IMR-90 (cell line): ENCODE measurements around the gene TBC1D24. TPM values are rescaled to one million over a fixed set of nuclear protein-coding genes. Genes with fewer than 3 reads are reported as not detected.

Source experiments
- ATAC-seq: fragments of 200-7000 bp; cut with Tn5 transposase; 2 replicates; pipeline ENCODE4 v1.9.1; 2020; ENCODE audit warnings: low read depth, mild to moderate bottlenecking, moderate library complexity
- BruUV-seq: library from RNA; stranded (reverse); fragments of 400-500 nt; replicated peaks from 2 replicates; lab custom pipeline; 2021; lab: Mats Ljungman, UMichigan
- CTCF ChIA-PET: fragments of 300-600 bp; formaldehyde crosslinking; extraction: SDS; loops from one replicate; lab custom pipeline; 2021; ENCODE audit warnings: antibody characterized with exemption; lab: Yijun Ruan, JAX
- POLR2A ChIA-PET: fragments of 300-600 bp; sonication (Branson Sonifier 250); formaldehyde crosslinking; loops from one replicate; lab custom pipeline; 2022; ENCODE audit warnings: antibody characterized with exemption; ENCODE audit not compliant: unreplicated experiment; lab: Charles Lee
- DNase-seq: peaks from one replicate; pipeline ENCODE4 v3.0.0; 2013
- H2AFZ ChIP-seq: replicated peaks from 2 replicates; pipeline ENCODE3; 2013; ENCODE audit warnings: low read length, mild to moderate bottlenecking; ENCODE audit not compliant: poor library complexity
- H2AK5ac ChIP-seq: 2 replicates; pipeline ENCODE4 v1.6.1; 2013; ENCODE audit warnings: low read depth, low read length, inconsistent platforms
- H2AK9ac ChIP-seq: replicated peaks from 2 replicates; pipeline ENCODE3; 2013; ENCODE audit warnings: mild to moderate bottlenecking, low read depth, low read length, moderate library complexity; ENCODE audit not compliant: poor library complexity
- H2BK120ac ChIP-seq: 2 replicates; pipeline ENCODE4 v1.6.1; 2013; ENCODE audit warnings: low read depth, low read length, inconsistent platforms
- H2BK15ac ChIP-seq: 3 replicates; pipeline ENCODE4 v1.6.1; 2013; ENCODE audit warnings: low read depth, low read length, inconsistent platforms
- H2BK20ac ChIP-seq: 2 replicates; pipeline ENCODE4 v1.6.1; 2013; ENCODE audit warnings: low read depth, mild to moderate bottlenecking, inconsistent platforms, low read length, moderate library complexity
- H2BK5ac ChIP-seq: 2 replicates; pipeline ENCODE4 v1.6.1; 2013; ENCODE audit warnings: mild to moderate bottlenecking, low read depth, low read length, inconsistent platforms; ENCODE audit not compliant: poor library complexity, severe bottlenecking
- H3K14ac ChIP-seq: replicated peaks from 2 replicates; pipeline ENCODE4 v1.6.1; 2013; ENCODE audit warnings: low read depth, low read length, inconsistent platforms
- H3K18ac ChIP-seq: 2 replicates; pipeline ENCODE4 v1.6.1; 2013; ENCODE audit warnings: low read depth, low read length, control low read depth
- H3K23ac ChIP-seq: 2 replicates; pipeline ENCODE4 v1.6.1; 2013; ENCODE audit warnings: low read depth, low read length, inconsistent platforms
- H3K27ac ChIP-seq: 2 replicates; pipeline ENCODE4 v1.5.1; 2013; ENCODE audit warnings: mild to moderate bottlenecking, control low read depth, low read length; ENCODE audit not compliant: insufficient read depth
- H3K27me3 ChIP-seq: 2 replicates; pipeline ENCODE4 v1.6.1; 2013; ENCODE audit warnings: low read length; ENCODE audit not compliant: control insufficient read depth, insufficient read depth
- H3K36me3 ChIP-seq: 2 replicates; pipeline ENCODE4 v1.6.1; 2013; ENCODE audit warnings: low read length, mixed read lengths; ENCODE audit not compliant: control insufficient read depth, insufficient read depth
- H3K4ac ChIP-seq: 2 replicates; pipeline ENCODE4 v1.6.1; 2013; ENCODE audit warnings: low read depth, low read length, inconsistent platforms
- H3K4me1 ChIP-seq: 2 replicates; pipeline ENCODE4 v1.6.1; 2013; ENCODE audit warnings: low read length, mixed read lengths; ENCODE audit not compliant: control insufficient read depth, insufficient read depth
- H3K4me2 ChIP-seq: 2 replicates; pipeline ENCODE4 v1.6.1; 2013; ENCODE audit warnings: low read depth, mild to moderate bottlenecking, control low read depth, low read length, moderate library complexity
- H3K4me3 ChIP-seq: 2 replicates; pipeline ENCODE4 v1.5.1; 2013; ENCODE audit warnings: low read depth, mild to moderate bottlenecking, control low read depth, low read length, moderate library complexity; ENCODE audit not compliant: insufficient read depth
- H3K56ac ChIP-seq: 2 replicates; pipeline ENCODE4 v1.6.1; 2013; ENCODE audit warnings: low read length, inconsistent platforms; ENCODE audit not compliant: insufficient read depth; ENCODE audit errors: extremely low read depth
- H3K79me1 ChIP-seq, 2 experiments: 2 replicates each; pipeline ENCODE4 v1.6.1; 2013; ENCODE audit warnings: low read length in 2 of 2, inconsistent platforms in 1 of 2, low read depth in 1 of 2
- H3K9ac ChIP-seq: 2 replicates; pipeline ENCODE4 v1.6.1; 2013; ENCODE audit warnings: low read depth, low read length, control low read depth
- H3K9me1 ChIP-seq: 2 replicates; pipeline ENCODE4 v1.6.1; 2013; ENCODE audit warnings: low read length, inconsistent platforms; ENCODE audit not compliant: insufficient read depth
- H3K9me3 ChIP-seq: 2 replicates; pipeline ENCODE4 v1.6.1; 2013; ENCODE audit warnings: low read length; ENCODE audit not compliant: control insufficient read depth, insufficient read depth
- H4K20me1 ChIP-seq: 2 replicates; pipeline ENCODE4 v1.6.1; 2013; ENCODE audit warnings: low read length, inconsistent platforms; ENCODE audit not compliant: insufficient read depth
- H4K5ac ChIP-seq: 2 replicates; pipeline ENCODE4 v1.6.1; 2013; ENCODE audit warnings: mild to moderate bottlenecking, low read depth, low read length, control low read depth
- H4K8ac ChIP-seq, 2 experiments: 2 replicates each; pipeline ENCODE4 v1.6.1; 2013; ENCODE audit warnings: low read depth in 2 of 2, low read length in 2 of 2, control low read depth in 1 of 2, inconsistent platforms in 1 of 2
- H4K91ac ChIP-seq: 2 replicates; pipeline ENCODE4 v1.6.1; 2013; ENCODE audit warnings: low read depth, low read length, inconsistent platforms; ENCODE audit not compliant: insufficient read depth
- CEBPB ChIP-seq: IDR thresholded peaks from 2 replicates; pipeline ENCODE4 v1.6.1; 2012; ENCODE audit warnings: low read depth, low read length, improper control_type of control experiment
- MAFK ChIP-seq: IDR thresholded peaks from 2 replicates; pipeline ENCODE4 v1.6.1; 2012; ENCODE audit warnings: low read depth, low read length, improper control_type of control experiment
- MXI1 ChIP-seq: IDR thresholded peaks from 2 replicates; pipeline ENCODE4 v1.6.1; 2012; ENCODE audit warnings: low read depth, mild to moderate bottlenecking, low read length, moderate library complexity, borderline replicate concordance
- NFE2L2 ChIP-seq: fragments of 150-350 bp; IDR thresholded peaks from 2 replicates; pipeline ENCODE4 v1.6.1; 2016; ENCODE audit warnings: low read depth, mild to moderate bottlenecking, low read length
- RAD21 ChIP-seq: IDR thresholded peaks from 2 replicates; pipeline ENCODE4 v1.6.1; 2012; ENCODE audit warnings: low read length, improper control_type of control experiment
- RCOR1 ChIP-seq: IDR thresholded peaks from 2 replicates; pipeline ENCODE4 v1.6.1; 2012; ENCODE audit warnings: mild to moderate bottlenecking, low read length, improper control_type of control experiment; ENCODE audit not compliant: insufficient replicate concordance
- WGBS, 2 experiments: methylation state at CpG; one replicate each; pipeline versions ENCODE4 v1.1.5 to v1.1.7; 2013; ENCODE audit warnings: missing lambda C conversion rate in 2 of 2; ENCODE audit not compliant: insufficient read length in 1 of 2; ENCODE audit errors: extremely low coverage in 2 of 2; 5-methylcytosine and 5-hydroxymethylcytosine counted together
- dilution Hi-C: fragments of 300-500 bp; cut with HindIII; formaldehyde crosslinking; loops from one replicate; pipeline ENCODE4 v1.14.3; 2018; ENCODE audit warnings: low sequenced_read_pairs; ENCODE audit not compliant: unreplicated experiment
- in situ Hi-C: fragments of 300-500 bp; cut with MboI; formaldehyde crosslinking; loops from 3 replicates; pipeline ENCODE4 v1.14.3; 2019; ENCODE audit warnings: low sequenced_read_pairs, inconsistent platforms, mixed read lengths
- intact Hi-C: fragments of 100-400 bp; cut with micrococcal nuclease; formaldehyde crosslinking; loops from 2 replicates; pipeline ENCODE4 v1.10.0; 2022
- polyA plus RNA-seq, 3 experiments: library from polyadenylated mRNA; depleted of rRNA; stranded (reverse); fragments of >200 nt; gene quantifications; 2 replicates each; pipeline ENCODE4 v1.2.3, GENCODE V29; 2012; ENCODE audit warnings: low replicate concordance in 1 of 3
- total RNA-seq: library from RNA; depleted of rRNA; stranded (reverse); fragments of >200 nt; gene quantifications from 2 replicates; pipeline ENCODE4 v1.2.3, GENCODE V29; 2012
- TF ChIP-seq, protein P1 (sequence below): fragments of 150-350 bp; IDR thresholded peaks from 2 replicates; pipeline ENCODE4 v1.6.1; 2016; ENCODE audit warnings: low read depth, mild to moderate bottlenecking, low read length, moderate library complexity, borderline replicate concordance

Gene TBC1D24
- total and polyA plus RNA-seq, 2 of the 4 experiments (the other 2 are of a cell fraction): 7.5 to 13.4 TPM

DNA sequence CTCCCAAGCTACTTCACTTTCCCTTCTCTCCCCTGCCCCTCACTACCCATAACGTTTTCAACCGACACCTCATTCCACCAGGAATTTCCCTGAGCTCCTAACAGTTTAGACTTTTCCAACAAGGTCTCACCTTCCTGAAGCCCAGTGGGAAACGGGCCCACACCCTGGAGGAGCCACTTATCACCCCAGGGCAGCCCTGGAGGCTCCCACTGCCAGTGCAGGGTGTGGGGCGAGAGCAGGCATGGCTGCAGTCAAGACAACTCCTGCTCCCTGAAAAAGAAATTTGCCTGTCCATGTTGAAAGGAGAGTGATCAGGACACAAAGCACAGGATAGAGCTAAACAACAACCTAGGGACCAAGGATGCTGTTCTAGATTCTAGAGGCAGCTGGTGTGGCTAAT lies 47.4 kb upstream of the TBC1D24 start:
- DNase-seq (no peak), ATAC-seq (no peak)
- no peak overlapping the region for H2BK120ac ChIP-seq
- H3K9ac ChIP-seq: no peak overlapping the region
- intact Hi-C loops: no loop called here
- no TSS peak for BruUV-seq
- POLR2A ChIA-PET: no interaction called here
- H2BK15ac ChIP-seq: no peak overlapping the region
- H3K4me3 ChIP-seq: no peak overlapping the region
- 0 out of 2 replicates have a peak, but pooled peaks cover 3% of the 10 kb centered on the region for H4K20me1 ChIP-seq
- TF ChIP-seq CEBPB: no peak
- no peak for TF ChIP-seq RAD21
- TF ChIP-seq, protein P1, sequence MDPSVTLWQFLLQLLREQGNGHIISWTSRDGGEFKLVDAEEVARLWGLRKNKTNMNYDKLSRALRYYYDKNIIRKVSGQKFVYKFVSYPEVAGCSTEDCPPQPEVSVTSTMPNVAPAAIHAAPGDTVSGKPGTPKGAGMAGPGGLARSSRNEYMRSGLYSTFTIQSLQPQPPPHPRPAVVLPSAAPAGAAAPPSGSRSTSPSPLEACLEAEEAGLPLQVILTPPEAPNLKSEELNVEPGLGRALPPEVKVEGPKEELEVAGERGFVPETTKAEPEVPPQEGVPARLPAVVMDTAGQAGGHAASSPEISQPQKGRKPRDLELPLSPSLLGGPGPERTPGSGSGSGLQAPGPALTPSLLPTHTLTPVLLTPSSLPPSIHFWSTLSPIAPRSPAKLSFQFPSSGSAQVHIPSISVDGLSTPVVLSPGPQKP: no peak
- TF ChIP-seq MAFK: no peak
- TF ChIP-seq NFE2L2: no peak
- no peak for TF ChIP-seq MXI1
- no peak for TF ChIP-seq RCOR1
- H3K56ac ChIP-seq: no peak overlapping the region
- WGBS, 2 experiments: 80% methylated on average over 2 of the region's 4 CpGs; no CpG with 5 or more reads in 1 of the 2 experiments
- H3K27ac ChIP-seq: no peak overlapping the region
- H3K4me1 ChIP-seq: peaks cover 4% of the 10 kb centered on the region
- dilution Hi-C loops: no loop called here
- H2AK9ac ChIP-seq: peak overlapping the region; percentile 97
- H3K14ac ChIP-seq: no peak overlapping the region
- H2BK20ac ChIP-seq: no peak overlapping the region
- no peak overlapping the region for H3K18ac ChIP-seq
- no peak overlapping the region for H2AFZ ChIP-seq
- no peaks in the 10 kb centered on the region for H3K9me3 ChIP-seq
- H3K36me3 ChIP-seq: no peaks in the 10 kb centered on the region; the same call in 1 of the 2 replicates
- CTCF ChIA-PET: interaction anchor here (0.5 kb wide), 1 partner anchor 24 kb away, joined by 3 read pairs; no protein-coding TSS in a partner anchor
- H2BK5ac ChIP-seq: no peak overlapping the region
- peaks cover 29 to 36% of the 10 kb centered on the region in 2 experiments for H3K79me1 ChIP-seq
- no peak overlapping the region; the same call in 1 of the 2 replicates for H2AK5ac ChIP-seq
- H3K4me2 ChIP-seq: no peak overlapping the region
- H4K5ac ChIP-seq: no peak overlapping the region
- in situ Hi-C loops: loop anchor here (10.0 kb wide), 1 partner anchor 153 kb away; no protein-coding TSS in a partner anchor
- H4K8ac ChIP-seq: no peak overlapping the region
- H3K4ac ChIP-seq: no peak overlapping the region
- H3K23ac ChIP-seq: peak overlapping the region; percentile 90
- H3K9me1 ChIP-seq: peaks cover 15% of the 10 kb centered on the region
- no peak overlapping the region for H4K91ac ChIP-seq
- H3K27me3 ChIP-seq: no peaks in the 10 kb centered on the region
